Endodermal cell (in vitro differentiated cells): ENCODE data around the gene SLC9A8. TPM values are rescaled to one million over a fixed set of nuclear protein-coding genes. Genes with fewer than 3 reads are reported as not detected.
"Not testable (repeated sequence)": the region's sequence is repeated elsewhere in the genome, so short reads cannot be mapped to it uniquely, and the experiment has no call there.

Source experiments
- DNase-seq: peaks from one replicate; pipeline ENCODE4 v3.0.0-alpha.2; 2017
- H3K27ac ChIP-seq: 2 replicates; pipeline ENCODE4 v1.5.1; 2013; ENCODE audit warnings: mild to moderate bottlenecking, low read depth, low read length, moderate library complexity
- H3K27me3 ChIP-seq: 2 replicates; pipeline ENCODE4 v1.6.1; 2013; ENCODE audit warnings: mild to moderate bottlenecking, low read length, moderate library complexity; ENCODE audit not compliant: insufficient read depth, control insufficient read depth, poor library complexity, severe bottlenecking
- H3K36me3 ChIP-seq: 2 replicates; pipeline ENCODE4 v1.7.0; 2013; ENCODE audit warnings: mild to moderate bottlenecking, low read length, moderate library complexity; ENCODE audit not compliant: control insufficient read depth, insufficient read depth
- H3K4me1 ChIP-seq: one replicate; pipeline ENCODE4 v1.7.0; 2013; ENCODE audit warnings: low read length; ENCODE audit not compliant: control insufficient read depth, insufficient read depth
- H3K4me3 ChIP-seq: 2 replicates; pipeline ENCODE4 v1.5.1; 2013; ENCODE audit warnings: mild to moderate bottlenecking, low read length, moderate library complexity
- H3K9ac ChIP-seq: 2 replicates; pipeline ENCODE4 v1.6.1; 2013; ENCODE audit warnings: mild to moderate bottlenecking, low read length, moderate library complexity; ENCODE audit not compliant: poor library complexity, severe bottlenecking; ENCODE audit errors: extremely low read depth
- H3K9me3 ChIP-seq: 2 replicates; pipeline ENCODE4 v1.6.1; 2013; ENCODE audit warnings: mild to moderate bottlenecking, low read length, moderate library complexity; ENCODE audit not compliant: control insufficient read depth
- H3K27ac Mint-ChIP-seq: 2 replicates; pipeline ENCODE4 v1.8.0; 2020; ENCODE audit warnings: mixed read lengths
- H3K27me3 Mint-ChIP-seq: 2 replicates; pipeline ENCODE4 v1.8.0; 2021; ENCODE audit warnings: mild to moderate bottlenecking, mixed read lengths; ENCODE audit not compliant: insufficient read depth
- H3K36me3 Mint-ChIP-seq: 2 replicates; pipeline ENCODE4 v1.8.0; 2020; ENCODE audit warnings: low read depth, mixed read lengths
- H3K4me1 Mint-ChIP-seq: 2 replicates; pipeline ENCODE4 v1.8.0; 2020; ENCODE audit warnings: mixed read lengths
- H3K4me3 Mint-ChIP-seq: 2 replicates; pipeline ENCODE4 v1.8.0; 2020; ENCODE audit warnings: mild to moderate bottlenecking, moderate library complexity, mixed read lengths
- H3K9me3 Mint-ChIP-seq: 2 replicates; pipeline ENCODE4 v1.8.0; 2020; ENCODE audit warnings: mild to moderate bottlenecking, mixed read lengths
- CTCF ChIP-seq: fragments of 200-600 bp; sonication (generic); conservative IDR thresholded peaks from 2 replicates; pipeline ENCODE4 v1.5.0; 2021; ENCODE audit warnings: antibody characterized with exemption, mild to moderate bottlenecking
- WGBS, 2 experiments: methylation state at CpG; one replicate each; pipeline versions ENCODE4 v1.1.5 to v1.1.7; 2013; ENCODE audit warnings: missing lambda C conversion rate in 2 of 2, mixed read lengths in 1 of 2; ENCODE audit not compliant: insufficient coverage in 1 of 2, insufficient read length in 1 of 2; 5-methylcytosine and 5-hydroxymethylcytosine counted together
- total RNA-seq, 2 donors: library from RNA; stranded (reverse); fragmentation: NEBNext Ultra II Directional in 1 of 2; extraction: Animal tissue kit (Norgen Biotek cat#: 25700) in 1 of 2; gene quantifications; 2 replicates in 1 of 2; 3 replicates in 1 of 2; pipeline ENCODE4 v1.2.1, GENCODE V29; 2021

Gene SLC9A8
- total RNA-seq, 2 donors from 2014 or later, result 8.6 to 10.3 TPM

- peaks cover 23% of the 10 kb centered on the region for H3K4me1 ChIP-seq
- Mint-ChIP-seq H3K9me3 (no peaks in the 10 kb centered on the region), H3K36me3 (no peaks in the 10 kb centered on the region), H3K4me3 (no peak overlapping the region), H3K27ac (peak overlapping the region; percentile 85), H3K4me1 (peaks cover 34% of the 10 kb centered on the region), H3K27me3 (no peaks in the 10 kb centered on the region)
- H3K27me3 ChIP-seq, result no peaks in the 10 kb centered on the region
- H3K27ac ChIP-seq, result no peak overlapping the region
- no peak overlapping the region for H3K9ac ChIP-seq
- 88 to 90% methylated on average over 8 to 12 of the region's 12 CpGs for WGBS, 2 experiments
- DNase-seq, result no peak
- no peaks in the 10 kb centered on the region for H3K36me3 ChIP-seq
- no peak overlapping the region for H3K4me3 ChIP-seq
- TF ChIP-seq CTCF, result no peak
- H3K9me3 ChIP-seq, result no peaks in the 10 kb centered on the region
Measured at GRCh38 chr20:49893242-49894072, 80.8 kb downstream of the SLC9A8 start.

GRCh38 chr20:49894073-49894470 lies 81.4 kb downstream of the SLC9A8 start:
- Mint-ChIP-seq H3K27ac (no peak overlapping the region), H3K27me3 (no peaks in the 10 kb centered on the region), H3K36me3 (no peaks in the 10 kb centered on the region), H3K4me1 (peaks cover 32% of the 10 kb centered on the region), H3K9me3 (no peaks in the 10 kb centered on the region), H3K4me3 (no peak overlapping the region)
- TF ChIP-seq CTCF, result no peak
- Histone ChIP-seq H3K4me1 (peaks cover 23% of the 10 kb centered on the region), H3K9me3 (no peaks in the 10 kb centered on the region), H3K27ac (no peak overlapping the region), H3K4me3 (no peak overlapping the region), H3K27me3 (no peaks in the 10 kb centered on the region), H3K9ac (no peak overlapping the region), H3K36me3 (no peaks in the 10 kb centered on the region)
- WGBS, 2 experiments, result 90 to 100% methylated on average over 2 to 6 of the region's 6 CpGs
- no peak for DNase-seq

- not testable (repeated sequence) for H3K4me3 ChIP-seq, H3K36me3 Mint-ChIP-seq, DNase-seq, H3K9ac ChIP-seq, H3K36me3 ChIP-seq, H3K27ac ChIP-seq, H3K27me3 ChIP-seq, H3K9me3 ChIP-seq, H3K27ac Mint-ChIP-seq, H3K4me3 Mint-ChIP-seq, H3K27me3 Mint-ChIP-seq, H3K9me3 Mint-ChIP-seq
- peaks cover 23% of the 10 kb centered on the region for H3K4me1 ChIP-seq
- WGBS, 2 experiments, result 95% methylated on average over 3 to 7 of the region's 7 CpGs
- H3K4me1 Mint-ChIP-seq, result peaks cover 34% of the 10 kb centered on the region
Measured at GRCh38 chr20:49895474-49896093, 83.0 kb downstream of the SLC9A8 start.
